EH (cell line): Measurements from ENCODE around the gene CPVL.

Source experiments
- DNase-seq: peaks from one replicate; pipeline ENCODE4 v3.0.0-alpha.2; 2015; ENCODE audit warnings: low read depth

The CPVL gene

DNA sequence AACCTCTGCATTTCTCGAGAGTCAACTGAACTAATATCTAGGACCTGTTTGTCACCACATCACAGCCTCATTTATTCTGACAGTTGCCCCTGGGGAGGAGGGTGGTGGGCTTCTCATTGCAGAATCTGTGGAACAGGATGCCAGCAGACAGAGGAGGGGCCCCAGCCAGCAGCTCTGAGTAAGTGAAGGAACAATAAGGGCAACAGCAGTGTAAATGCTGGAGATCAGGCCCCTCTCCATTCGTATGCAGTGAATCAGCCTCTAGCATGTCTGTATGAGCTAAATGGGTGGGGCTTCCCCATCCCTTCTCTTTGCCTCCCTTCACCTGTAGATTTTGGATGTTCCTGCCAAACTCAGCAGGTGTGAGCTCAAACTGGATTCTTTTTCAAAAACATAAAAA is 7.7 kb upstream of the CPVL start:
- DNase-seq = no peak

DNA sequence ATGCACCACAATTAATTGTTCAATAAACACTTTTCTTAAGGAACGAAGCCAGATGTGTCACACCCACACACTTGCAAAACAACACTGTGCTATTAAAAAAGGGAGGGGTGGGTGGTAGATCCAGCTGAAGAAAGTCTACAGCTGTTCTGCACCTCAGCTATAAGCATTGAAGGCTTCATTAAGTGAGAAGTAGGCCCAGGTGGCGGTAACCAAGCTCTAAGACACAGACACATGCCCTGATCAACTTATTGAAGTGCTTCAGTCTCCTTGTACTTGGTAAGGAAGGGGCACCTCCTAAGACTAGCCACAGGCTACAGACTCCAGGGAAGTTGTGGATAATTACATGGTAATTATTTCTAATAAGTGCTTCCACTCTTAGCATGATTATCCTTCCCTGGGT is 4.5 kb upstream of the CPVL start:
- DNase-seq = no peak

DNA sequence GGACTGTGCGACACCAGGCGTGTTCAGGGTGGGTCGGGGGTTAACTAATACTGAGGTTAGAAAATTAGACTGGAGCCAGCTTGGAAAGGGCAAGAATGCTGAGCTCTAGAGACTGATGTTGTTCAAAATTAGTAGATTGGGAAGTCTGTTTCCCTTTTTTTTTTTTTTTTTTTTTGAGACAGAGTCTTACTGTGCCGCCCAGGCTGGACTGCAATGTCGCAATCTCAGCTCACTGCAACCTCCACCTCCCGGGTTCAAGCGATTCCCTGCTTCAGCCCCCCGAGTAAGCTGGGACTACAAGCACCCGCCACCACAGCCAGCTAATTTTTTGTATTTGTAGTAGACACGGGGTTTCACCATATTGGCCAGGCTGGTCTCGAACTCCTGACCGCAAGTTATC is 2.7 kb upstream of the CPVL start:
- DNase-seq = no peak

DNA sequence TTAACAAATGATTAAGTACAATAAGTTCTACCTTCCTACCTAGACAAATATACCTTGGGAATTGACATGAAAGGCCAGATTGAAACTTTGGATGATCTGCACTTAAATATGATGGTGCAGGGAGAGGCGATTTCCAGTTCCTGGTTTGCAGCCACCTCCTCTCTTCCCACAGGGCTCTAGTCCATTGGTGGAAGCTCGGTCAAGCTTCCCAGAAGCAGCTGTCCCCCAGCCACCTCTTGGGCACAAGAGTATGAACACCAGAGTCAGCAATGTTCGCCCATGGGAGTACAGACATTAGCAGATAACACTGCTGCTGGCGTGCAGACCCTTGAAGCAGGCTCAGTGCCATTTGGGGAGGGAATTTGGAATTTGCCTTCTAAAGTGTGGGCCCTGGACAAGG is 1.5 kb upstream of the CPVL start:
- no peak for DNase-seq

DNA sequence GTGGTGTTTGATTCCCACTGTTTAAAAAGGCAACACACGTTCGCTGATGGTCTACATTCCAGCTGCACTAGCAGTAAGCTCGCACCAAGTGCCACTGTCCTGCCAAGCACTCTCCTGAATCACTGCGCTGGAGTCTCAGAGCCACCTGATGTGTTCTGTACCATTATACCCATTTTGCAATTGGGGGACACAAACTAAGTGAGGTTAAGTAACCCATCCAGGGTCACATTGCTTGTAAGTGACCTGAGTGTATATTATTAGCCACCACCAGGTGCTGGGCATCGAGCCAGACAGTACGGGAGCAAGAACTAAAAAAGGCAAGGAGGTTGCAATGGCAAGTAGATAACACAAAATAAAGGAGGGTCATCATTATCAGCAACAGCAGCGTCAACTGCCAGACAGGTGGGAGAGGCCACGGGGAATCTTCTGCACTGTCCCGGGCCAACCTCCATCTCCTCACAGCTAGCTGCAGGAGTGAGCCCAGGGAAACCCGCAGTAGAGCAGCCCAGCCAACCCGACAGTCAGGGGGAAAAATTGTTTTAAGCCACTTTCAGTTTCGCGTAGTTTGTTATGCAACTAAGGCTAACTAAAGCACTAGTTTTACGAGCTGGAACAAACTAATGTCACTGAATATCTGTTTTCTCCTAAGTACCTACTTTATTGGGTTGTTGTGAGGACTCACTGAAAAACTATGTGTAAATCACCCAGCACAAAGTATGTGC is 712 bp upstream of the CPVL start:
- peak; percentile 24 for DNase-seq

DNA sequence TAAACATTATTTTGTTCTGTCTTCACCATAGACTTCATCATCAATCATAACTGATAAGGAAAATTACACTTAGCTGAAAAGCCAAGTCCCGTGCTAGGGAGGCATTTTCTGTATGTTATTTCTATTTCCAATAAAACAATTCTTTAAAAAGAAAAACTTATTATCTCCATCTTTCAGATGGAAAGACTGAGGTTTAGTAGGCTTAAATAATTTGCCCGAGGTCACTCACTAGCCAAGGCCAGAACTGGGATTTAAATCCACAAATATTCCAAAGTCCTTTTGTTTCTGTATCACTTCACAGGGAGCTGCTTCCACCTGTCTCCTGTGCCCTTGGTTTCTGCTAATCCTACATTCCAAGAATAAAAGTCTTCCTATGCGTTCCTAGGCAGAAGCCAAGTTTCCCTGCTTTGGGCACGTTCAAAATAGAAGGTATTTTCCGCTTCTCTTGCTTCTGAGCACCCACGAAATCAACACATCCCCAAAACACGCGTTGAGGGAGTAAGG is 732 bp downstream of the CPVL start:
- no peak for DNase-seq

DNA sequence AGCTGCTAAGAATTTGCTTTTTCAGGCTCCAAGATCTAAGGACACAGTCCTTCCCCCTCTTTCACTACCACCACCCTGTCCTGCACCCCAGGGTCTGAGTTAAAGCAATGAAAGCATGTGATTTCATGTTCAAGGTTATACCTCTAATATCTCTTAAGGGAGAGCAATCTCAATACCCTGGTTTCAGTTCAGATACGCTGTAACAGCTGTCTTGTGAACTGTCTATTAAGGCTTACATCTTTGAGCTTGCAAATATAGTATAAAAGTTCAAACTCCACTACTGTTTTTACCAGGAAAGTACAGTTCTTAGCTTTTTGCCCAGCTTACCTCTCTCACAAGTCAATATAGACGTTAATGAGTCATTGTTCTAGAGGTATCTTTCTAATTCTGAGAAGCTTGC is 2.6 kb downstream of the CPVL start:
- no peak for DNase-seq

DNA sequence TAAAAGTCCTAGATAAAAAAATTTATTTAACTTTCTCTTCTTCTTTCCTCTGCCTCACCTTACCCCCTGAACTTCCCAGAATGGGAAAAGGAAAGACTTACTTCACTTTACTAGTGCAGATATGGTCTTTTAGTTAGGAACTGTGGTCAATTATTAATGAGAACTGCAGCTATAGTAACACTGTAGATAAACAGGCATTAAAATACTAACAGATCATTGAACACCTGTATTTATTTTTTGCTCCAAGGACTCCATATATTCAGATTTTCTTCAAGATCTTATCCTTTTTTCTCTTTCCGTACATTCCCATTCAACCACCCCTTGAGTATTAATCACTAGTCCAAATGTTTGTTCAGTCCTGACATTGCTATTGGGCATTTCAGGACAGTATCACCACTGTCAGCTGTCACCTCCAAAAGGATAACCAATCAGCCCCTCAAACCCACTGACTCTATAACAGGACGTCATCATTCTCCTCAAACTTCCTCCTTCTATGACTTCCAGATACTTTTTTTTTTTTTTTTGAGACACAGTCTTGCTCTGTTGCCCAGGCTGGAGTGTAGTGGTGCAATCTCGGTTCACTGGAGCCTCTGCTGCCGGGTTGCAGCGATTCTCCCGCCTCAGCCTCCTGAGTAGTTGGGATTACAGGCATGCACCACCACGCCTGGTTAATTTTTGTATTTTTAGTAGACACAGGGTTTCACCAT is 4.2 kb downstream of the CPVL start:
- DNase-seq = no peak

DNA sequence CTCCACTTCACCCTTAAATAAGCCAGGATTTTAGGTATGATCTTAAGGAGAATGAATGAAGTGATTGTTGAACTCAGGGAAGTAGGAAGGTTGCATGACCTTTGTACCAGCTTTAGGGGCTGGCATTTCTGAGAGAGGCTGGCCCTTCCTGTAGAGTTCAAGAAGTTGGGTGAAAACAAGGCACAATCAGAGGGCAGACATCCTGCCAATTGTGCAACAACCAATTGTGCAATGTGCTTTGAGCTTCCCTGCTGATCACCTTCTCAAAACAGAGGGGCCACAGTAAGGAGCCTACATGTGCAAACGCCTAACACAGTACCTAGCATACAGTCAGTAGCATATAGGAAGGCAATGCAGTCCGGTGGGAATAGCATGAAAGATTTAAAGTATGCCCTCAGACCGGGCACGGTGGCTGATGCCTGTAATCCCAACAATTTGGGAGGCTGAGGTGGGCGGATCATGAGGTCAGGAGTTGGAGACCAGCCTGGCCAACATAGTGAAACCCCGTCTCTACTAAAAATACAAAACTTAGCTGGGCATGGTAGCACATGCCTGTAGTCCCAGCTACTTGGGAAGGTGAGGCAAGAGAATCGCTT is 5.4 kb downstream of the CPVL start:
- DNase-seq = no peak

DNA sequence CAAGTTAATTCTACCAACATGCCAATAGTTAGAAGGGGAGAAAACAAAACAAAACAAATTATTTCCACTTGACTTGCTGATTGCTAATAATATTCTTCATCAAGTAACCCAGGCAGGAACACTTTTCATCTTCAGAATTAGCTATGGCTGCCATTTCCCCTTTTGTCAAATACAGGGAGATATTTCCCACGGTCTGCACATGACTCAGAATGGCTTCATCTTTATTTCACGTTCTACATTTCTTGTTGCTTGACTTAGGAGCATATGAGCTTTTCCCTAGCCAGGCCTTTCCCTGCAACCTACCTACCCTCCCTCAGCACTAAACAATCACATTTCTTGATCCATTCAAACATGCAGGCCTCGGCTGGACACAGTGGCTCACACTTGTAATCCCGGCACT is 6.5 kb downstream of the CPVL start:
- no peak for DNase-seq

DNA sequence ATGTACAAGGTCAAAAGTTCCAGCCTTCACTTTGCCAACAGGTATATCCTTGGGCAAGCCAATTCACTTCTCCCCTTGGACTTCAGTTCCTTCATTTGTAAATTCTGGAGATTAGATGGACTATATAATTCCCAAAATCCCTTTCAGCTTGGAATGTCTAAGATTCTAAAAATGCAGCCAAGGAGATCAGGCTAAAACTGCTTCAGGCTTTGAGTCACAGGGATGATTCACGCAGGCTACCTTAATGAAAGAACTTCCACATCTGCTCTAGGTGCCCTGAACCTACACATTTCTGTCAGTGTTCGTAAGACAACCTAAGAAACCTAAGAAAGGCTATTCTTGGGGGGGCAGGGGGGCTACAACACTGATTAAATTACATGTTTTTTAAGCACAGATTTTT is 7.1 kb downstream of the CPVL start:
- DNase-seq = no peak

DNA sequence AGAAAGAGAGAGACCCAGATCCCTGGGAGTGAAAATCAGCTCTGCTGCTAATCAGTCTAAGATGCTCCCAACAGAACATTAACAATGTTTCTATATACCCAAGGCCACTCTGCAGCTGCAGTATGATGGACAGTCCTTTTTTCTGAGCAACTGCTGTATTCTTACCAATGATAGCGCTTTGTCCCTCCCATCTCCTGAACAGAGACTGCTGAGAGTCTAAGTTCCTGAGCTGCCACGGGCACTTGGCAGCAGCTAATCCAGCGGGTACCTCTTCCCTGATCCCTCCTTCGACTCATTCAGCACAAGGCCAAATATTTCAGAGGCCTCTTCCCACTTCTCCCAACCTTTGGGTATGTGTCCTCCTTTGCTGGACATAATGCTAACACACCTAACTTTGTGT is 7.7 kb downstream of the CPVL start:
- no peak for DNase-seq

DNA sequence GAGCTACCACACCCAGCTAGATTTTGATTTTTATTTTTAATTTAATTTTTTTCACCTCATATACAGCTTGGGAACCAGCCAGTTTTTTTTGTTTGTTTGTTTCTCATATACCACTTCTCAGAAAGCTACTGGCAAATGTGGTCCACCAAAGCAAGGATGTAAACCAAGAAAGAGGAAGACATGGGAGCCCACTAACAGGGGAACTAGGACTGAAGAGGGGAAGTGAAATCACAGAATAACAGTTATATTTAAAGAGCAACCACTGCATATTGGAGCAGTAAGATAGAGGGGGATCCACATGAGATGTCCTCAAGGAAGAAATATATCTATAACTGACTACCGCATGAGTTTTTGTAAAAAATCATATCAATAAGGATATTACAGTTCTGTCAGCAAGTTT is 10.5 kb downstream of the CPVL start:
- DNase-seq = no peak

DNA sequence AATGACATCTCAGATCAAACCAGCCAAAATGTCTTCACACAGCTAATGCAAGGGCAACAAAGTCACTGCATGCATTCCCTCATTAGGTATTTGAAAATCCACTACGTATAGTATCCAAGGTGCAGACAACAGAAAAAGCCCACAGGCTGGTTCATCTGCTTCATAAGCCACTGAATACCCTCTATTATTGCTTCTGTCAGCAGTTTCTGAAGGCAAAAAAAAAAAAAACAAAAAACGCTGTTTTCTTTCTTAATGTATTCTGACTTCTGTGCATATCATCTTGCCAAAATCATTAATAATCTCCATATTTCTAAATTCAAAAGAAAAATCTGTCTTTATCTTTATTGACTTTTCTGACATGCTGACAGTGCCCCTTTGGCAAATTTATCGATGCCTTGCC is 13.4 kb downstream of the CPVL start:
- DNase-seq = no peak

DNA sequence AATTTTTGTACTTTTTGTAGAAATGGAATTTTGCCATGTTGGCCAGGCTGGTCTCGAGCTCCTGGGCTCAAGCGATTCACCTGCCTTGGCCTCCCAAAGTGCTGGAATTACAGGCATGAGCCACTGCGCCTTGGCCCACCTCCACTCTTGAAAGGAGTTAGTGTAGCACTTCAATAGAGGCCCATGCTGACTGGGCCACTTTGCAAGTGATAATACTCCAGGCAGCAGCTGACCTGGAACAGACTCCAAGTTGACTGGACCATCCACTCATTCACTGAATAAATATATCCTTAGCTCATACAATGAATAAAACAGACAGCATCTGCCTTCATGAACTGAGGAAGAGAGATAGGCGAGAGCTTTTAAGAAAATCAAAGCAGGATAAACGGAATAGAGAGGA is 14.7 kb downstream of the CPVL start:
- DNase-seq = no peak

DNA sequence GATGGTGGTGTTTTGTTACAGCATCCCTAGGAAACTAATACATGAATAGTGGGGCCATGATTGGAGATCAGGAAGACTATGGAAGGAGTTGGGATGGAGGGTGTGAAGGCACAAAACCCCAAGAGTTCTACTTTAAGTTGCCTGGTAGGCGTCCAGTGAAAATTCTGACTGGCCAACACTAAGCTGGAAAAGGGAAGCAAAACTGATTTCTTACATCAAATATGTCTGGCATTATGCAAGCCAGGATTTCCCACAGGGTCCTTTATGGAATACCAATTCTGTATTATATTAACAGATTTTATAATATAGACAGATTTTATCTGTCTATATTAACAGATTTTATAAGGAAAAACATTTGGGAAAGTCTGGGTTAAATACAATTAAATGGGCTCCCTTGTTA is 16.2 kb downstream of the CPVL start:
- no peak for DNase-seq

DNA sequence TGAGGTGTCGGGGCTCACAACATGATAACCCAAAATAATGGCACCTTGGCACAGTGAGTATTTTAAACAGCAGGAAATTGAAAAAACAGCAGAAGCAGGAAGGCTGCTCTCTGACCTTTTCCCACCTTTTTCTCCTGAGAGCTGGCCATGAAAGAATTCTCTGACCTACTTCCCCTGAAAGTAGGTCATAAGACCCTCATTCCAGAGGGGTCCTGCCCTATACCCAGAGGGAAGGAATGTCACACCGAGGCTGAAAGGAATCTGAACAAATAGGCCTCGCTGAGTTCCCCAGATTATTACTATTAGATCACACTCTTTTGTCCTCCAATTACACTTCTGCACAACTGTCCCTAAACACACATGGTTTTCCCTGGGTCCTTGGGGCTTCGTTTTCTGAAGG is 18.8 kb downstream of the CPVL start:
- no peak for DNase-seq

DNA sequence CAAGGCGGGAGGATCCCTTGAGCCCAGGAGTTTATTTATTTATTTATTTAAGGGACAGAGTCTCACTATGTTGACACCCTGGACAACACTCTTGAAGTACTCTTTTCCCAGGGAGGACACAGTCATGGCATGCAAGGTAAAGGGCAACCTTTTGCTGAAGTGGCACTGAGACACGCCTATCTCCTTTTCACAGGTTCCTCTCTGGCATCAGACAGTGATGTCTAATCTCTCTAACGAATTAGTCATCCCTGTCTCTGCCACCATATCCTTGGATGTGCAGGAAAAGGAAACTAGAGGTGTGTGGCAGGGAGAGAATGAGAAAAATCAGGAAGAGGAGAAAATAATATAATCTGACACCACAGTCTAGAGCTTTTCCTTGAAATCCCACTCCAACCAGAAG is 19.5 kb downstream of the CPVL start:
- no peak for DNase-seq

DNA sequence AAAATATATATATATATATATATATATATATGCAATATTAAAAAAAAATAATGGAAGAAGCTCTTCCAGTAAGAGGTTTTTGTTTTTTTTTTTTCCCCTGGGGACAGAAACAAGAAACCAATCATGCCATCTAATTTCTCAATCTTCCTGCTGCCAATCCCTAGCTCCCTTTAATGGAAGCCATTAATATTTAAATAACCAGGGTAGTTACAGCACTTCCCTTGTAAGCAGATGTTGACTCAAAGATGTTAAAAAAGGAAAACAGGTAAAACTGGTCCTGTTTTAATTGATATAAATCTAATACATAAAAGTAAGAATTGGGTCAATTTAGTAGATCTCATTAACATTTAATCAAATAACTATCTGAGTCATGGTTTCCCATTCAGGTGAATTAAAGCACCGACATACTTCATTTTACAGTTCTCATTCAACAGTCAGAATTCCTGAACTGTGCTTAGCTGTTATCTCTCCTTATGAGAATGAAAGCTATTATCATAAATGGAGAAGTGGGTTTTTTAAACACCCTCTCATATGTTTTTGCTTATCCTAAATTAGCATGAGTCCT is 22.6 kb downstream of the CPVL start:
- DNase-seq = no peak

DNA sequence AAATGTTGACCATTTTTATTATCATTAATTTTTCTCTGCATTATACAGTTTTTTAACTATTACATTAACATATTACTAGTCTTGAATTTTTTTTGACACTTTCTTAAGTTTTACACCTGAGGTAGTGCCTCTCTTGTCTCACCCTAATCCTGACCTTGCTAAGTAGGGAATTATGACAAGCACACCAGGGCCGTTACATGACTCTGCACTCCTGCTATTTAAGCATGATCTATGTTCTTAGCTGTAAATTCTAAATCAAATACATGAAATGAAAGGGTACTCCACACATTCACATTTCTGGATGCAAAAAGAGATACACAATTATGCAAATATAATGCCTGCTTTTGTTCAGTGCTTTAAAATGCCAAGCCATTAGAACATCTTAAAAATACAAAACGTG is 23.6 kb downstream of the CPVL start:
- no peak for DNase-seq

DNA sequence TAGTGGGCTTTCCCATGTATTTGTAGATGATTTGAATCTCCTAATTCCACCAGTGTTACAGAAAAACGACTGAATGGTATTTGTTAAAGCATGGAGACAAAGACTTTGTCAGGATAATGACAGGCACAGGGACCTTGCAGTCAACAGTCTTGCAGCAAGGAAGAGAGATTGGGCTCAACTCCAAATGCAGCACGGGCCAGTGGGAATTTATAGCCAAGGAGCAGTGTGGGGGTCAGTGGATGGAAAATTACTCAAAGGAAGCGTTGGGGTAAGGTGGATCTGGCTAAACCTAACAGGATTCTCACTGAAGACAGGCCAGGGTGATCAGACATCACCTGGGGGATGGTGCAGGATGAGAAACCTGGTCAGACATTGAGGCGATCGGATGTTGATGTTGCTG is 24.3 kb downstream of the CPVL start:
- DNase-seq = no peak

DNA sequence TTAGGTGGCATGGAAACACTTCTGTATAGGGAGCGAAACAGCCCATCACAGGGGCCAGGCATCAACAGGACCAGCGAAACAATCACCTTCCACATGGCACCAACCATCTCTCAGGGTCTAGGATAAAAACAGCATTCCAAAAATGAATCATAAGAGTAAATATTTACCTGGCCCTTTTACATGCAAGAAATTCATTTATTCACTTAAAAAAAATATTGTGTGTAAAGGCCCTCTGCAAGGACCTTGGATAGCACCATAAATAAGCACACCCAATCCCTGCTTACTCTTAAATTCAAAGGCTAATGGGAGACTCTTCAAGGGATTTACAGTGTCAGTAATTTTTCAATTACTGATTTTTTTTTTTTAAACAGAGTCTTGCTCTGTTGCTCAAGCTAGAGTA is 25.4 kb downstream of the CPVL start:
- DNase-seq = no peak

DNA sequence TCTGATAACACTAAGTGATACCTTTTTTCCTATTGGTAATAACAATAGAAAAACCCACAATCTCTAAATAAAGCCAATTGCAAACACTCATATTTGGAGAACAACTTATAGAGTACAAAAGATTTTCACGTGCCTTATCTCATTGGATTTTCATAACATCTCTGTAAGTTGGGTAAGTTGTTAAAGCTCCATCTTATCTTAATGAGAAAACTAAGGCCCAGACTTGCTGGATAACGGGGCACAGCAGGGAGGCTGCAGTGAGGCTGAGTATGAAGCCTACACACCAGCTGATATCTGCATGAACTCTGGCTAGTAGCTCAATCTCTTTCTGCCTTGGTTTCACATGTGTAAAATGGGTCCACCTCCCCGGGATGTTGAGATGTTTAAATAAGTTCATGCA is 26.8 kb downstream of the CPVL start:
- no peak for DNase-seq
